CD4-positive, alpha-beta T cell treated with Interleukin-6 at 100 ng/mL for 8 hours (primary cell): Measurements from ENCODE around the gene JPT2.
"Not testable (repeated sequence)": the region's sequence is repeated elsewhere in the genome, so short reads cannot be mapped to it uniquely, and the experiment has no call there.

Source experiments
- DNase-seq: peaks from one replicate; pipeline ENCODE4 v3.0.0-alpha.2; 2020; ENCODE audit warnings: mixed read lengths, low spot score

The JPT2 gene

GRCh38 chr16:1732071-1732470 is 54.0 kb downstream of the JPT2 start:
- DNase-seq, result no peak

GRCh38 chr16:1732551-1732987 is 54.5 kb downstream of the JPT2 start:
- not testable (repeated sequence) for DNase-seq

- DNase-seq, result no peak
Observed at GRCh38 chr16:1734123-1734522, 56.0 kb downstream of the JPT2 start.

- DNase-seq, result no peak
Observed at GRCh38 chr16:1734816-1735215, 56.7 kb downstream of the JPT2 start.

- no peak for DNase-seq
Observed at GRCh38 chr16:1740234-1740633, 62.2 kb downstream of the JPT2 start.

GRCh38 chr16:1740781-1741490 is 62.9 kb downstream of the JPT2 start:
- DNase-seq, result no peak

GRCh38 chr16:1741553-1742165 is 63.6 kb downstream of the JPT2 start:
- no peak for DNase-seq

GRCh38 chr16:1743376-1744337 is 65.6 kb downstream of the JPT2 start:
- no peak for DNase-seq

- no peak for DNase-seq
Observed at GRCh38 chr16:1744338-1744840, 66.3 kb downstream of the JPT2 start.

GRCh38 chr16:1745181-1745899 is 67.3 kb downstream of the JPT2 start:
- no peak for DNase-seq

- no peak for DNase-seq
Observed at GRCh38 chr16:1745900-1746692, 68.0 kb downstream of the JPT2 start.

- no peak for DNase-seq
Observed at GRCh38 chr16:1746693-1747195, 68.7 kb downstream of the JPT2 start.

- DNase-seq, result no peak
Observed at GRCh38 chr16:1747934-1748333, 69.9 kb downstream of the JPT2 start.

- DNase-seq, result no peak
Observed at GRCh38 chr16:1749152-1750117, 71.4 kb downstream of the JPT2 start.
